Peyer's patch (tissue), 4 donors: ENCODE measurements around the gene TTLL5.
"Not testable (repeated sequence)": the region's sequence is repeated elsewhere in the genome, so short reads cannot be mapped to it uniquely, and the experiment has no call there.

ENCODE experiments used
- POLR2A ChIP-seq, 2 donors: fragments of 450-650 bp; IDR thresholded peaks; one replicate each; pipeline ENCODE4 v1.5.1; 2017; ENCODE audit warnings: antibody characterized with exemption in 2 of 2, mild to moderate bottlenecking in 2 of 2, moderate library complexity in 2 of 2
- TF ChIP-seq, protein P1 (sequence below), 6 experiments: fragments of 450-650 bp in 4 of 6; fragments of 200-600 bp in 2 of 6; sonication (generic) in 1 of 6; IDR thresholded peaks; one replicate each; pipeline ENCODE4 v1.5.1; 2017 to 2019; ENCODE audit warnings: antibody characterized with exemption in 6 of 6, mild to moderate bottlenecking in 3 of 6, moderate library complexity in 1 of 6

GRCh38 chr14:75925141-75925840, 264.2 kb downstream of the TTLL5 start:
- TF ChIP-seq, protein P1, sequence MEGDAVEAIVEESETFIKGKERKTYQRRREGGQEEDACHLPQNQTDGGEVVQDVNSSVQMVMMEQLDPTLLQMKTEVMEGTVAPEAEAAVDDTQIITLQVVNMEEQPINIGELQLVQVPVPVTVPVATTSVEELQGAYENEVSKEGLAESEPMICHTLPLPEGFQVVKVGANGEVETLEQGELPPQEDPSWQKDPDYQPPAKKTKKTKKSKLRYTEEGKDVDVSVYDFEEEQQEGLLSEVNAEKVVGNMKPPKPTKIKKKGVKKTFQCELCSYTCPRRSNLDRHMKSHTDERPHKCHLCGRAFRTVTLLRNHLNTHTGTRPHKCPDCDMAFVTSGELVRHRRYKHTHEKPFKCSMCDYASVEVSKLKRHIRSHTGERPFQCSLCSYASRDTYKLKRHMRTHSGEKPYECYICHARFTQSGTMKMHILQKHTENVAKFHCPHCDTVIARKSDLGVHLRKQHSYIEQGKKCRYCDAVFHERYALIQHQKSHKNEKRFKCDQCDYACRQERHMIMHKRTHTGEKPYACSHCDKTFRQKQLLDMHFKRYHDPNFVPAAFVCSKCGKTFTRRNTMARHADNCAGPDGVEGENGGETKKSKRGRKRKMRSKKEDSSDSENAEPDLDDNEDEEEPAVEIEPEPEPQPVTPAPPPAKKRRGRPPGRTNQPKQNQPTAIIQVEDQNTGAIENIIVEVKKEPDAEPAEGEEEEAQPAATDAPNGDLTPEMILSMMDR (IDR thresholded peaks at IDR 0.05), result not testable (repeated sequence)
- TF ChIP-seq POLR2A (IDR thresholded peaks at IDR 0.05), result not testable (repeated sequence)
